Natural killer cell (primary cell): ENCODE data around the gene CLNK. TPM values are rescaled to one million over a fixed set of nuclear protein-coding genes. Genes with fewer than 3 reads are reported as not detected.

Source experiments
- ATAC-seq, 3 donors: fragments of 150-1000 bp in 2 of 3; fragments of 200-7000 bp in 1 of 3; cut with Tn5 transposase; 1 replicate in 1 of 3; 2 replicates in 2 of 3; pipeline ENCODE4 v1.10.0; 2021; ENCODE audit warnings: mild to moderate bottlenecking in 2 of 3, moderate library complexity in 2 of 3
- DNase-seq, 2 donors: peaks; one replicate each; pipeline versions ENCODE4 v3.0.0 to v3.0.0-alpha.2; 2013 to 2021; ENCODE audit warnings: mixed read lengths in 1 of 2
- H3K27ac ChIP-seq: one replicate; pipeline ENCODE4 v1.5.1; 2013; ENCODE audit warnings: mild to moderate bottlenecking, low read length
- H3K27me3 ChIP-seq: one replicate; pipeline ENCODE4 v1.6.1; 2013; ENCODE audit warnings: low read length; ENCODE audit not compliant: control insufficient read depth, insufficient read depth
- H3K36me3 ChIP-seq: one replicate; pipeline ENCODE4 v1.6.1; 2013; ENCODE audit warnings: low read length; ENCODE audit not compliant: control insufficient read depth, insufficient read depth
- H3K4me1 ChIP-seq: one replicate; pipeline ENCODE4 v1.6.1; 2013; ENCODE audit warnings: low read length; ENCODE audit not compliant: control insufficient read depth, insufficient read depth
- H3K4me3 ChIP-seq: one replicate; pipeline ENCODE4 v1.5.1; 2013; ENCODE audit warnings: low read length
- H3K9me3 ChIP-seq: one replicate; pipeline ENCODE4 v1.6.1; 2013; ENCODE audit warnings: low read length; ENCODE audit not compliant: control insufficient read depth, insufficient read depth
- H3K27ac Mint-ChIP-seq, 2 donors: one replicate each; pipeline ENCODE4 v1.8.0; 2022; ENCODE audit warnings: mild to moderate bottlenecking in 2 of 2, mixed read lengths in 2 of 2, moderate library complexity in 1 of 2
- H3K27me3 Mint-ChIP-seq, 2 donors: one replicate each; pipeline ENCODE4 v1.8.0; 2022; ENCODE audit warnings: low read depth in 2 of 2, mixed read lengths in 2 of 2
- H3K36me3 Mint-ChIP-seq: one replicate; pipeline ENCODE4 v1.8.0; 2022; ENCODE audit warnings: mixed read lengths
- H3K4me1 Mint-ChIP-seq, 2 donors: one replicate each; pipeline ENCODE4 v1.8.0; 2022; ENCODE audit warnings: mixed read lengths in 2 of 2
- H3K4me3 Mint-ChIP-seq: one replicate; pipeline ENCODE4 v1.8.0; 2022; ENCODE audit warnings: mild to moderate bottlenecking, moderate library complexity, mixed read lengths
- H3K9me3 Mint-ChIP-seq, 2 donors: one replicate each; pipeline ENCODE4 v1.8.0; 2022; ENCODE audit warnings: mixed read lengths in 2 of 2
- WGBS: methylation state at CpG from one replicate; pipeline ENCODE4 v1.1.7; 2013; ENCODE audit warnings: missing lambda C conversion rate; ENCODE audit not compliant: insufficient coverage; 5-methylcytosine and 5-hydroxymethylcytosine counted together
- intact Hi-C: fragments of 100-400 bp; cut with micrococcal nuclease; formaldehyde crosslinking; loops from one replicate; pipeline ENCODE4 v1.14.2; 2022
- total RNA-seq, 4 donors: library from RNA; stranded (reverse); fragments of 120-200 nt in 1 of 4; gene quantifications; one replicate each; pipeline versions ENCODE4 v1.2.3 to v1.2.4, GENCODE V29; 2013 to 2022
- TF ChIP-seq, protein P1 (sequence below): fragments of 200-600 bp; IDR thresholded peaks from one replicate; pipeline ENCODE4 v1.8.0; 2022; ENCODE audit warnings: antibody characterized with exemption

CLNK gene
- total RNA-seq, 3 donors from 2014 or later (not counting 1 experiment from before 2014, with no cell fraction given): 1.00 to 1.1 (median 1.0) TPM

DNA sequence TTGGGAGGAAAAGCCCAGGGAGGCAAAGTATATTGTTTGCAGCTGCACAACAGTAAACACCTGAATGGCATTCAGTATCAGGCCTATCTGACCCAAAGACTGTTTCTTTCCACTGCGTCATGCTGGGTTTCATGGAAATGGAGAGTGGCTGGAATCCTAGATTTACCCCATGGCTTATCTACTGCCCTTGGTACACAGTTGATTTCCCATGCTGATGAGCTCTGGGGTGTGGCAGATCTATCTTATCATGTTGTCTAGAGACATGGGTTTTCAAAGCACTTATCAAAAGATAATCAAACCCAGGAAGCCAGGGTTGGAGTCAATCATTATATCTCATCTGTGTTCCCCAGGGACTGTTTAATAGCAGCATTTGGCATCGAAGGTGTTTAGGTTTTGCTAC lies 72.1 kb downstream of the CLNK start:
- intact Hi-C loops: no loop called here
- Mint-ChIP-seq H3K4me1 (no peaks in the 10 kb centered on the region), H3K27ac (no peak overlapping the region), H3K27me3 (peaks cover 0 to 3% of the 10 kb centered on the region in 2 donors), H3K36me3 (no peaks in the 10 kb centered on the region), H3K4me3 (no peak overlapping the region), H3K9me3 (no peaks in the 10 kb centered on the region)
- ATAC-seq (no peak), DNase-seq (no peak)
- no peaks in the 10 kb centered on the region for H3K9me3 ChIP-seq
- TF ChIP-seq, protein P1, sequence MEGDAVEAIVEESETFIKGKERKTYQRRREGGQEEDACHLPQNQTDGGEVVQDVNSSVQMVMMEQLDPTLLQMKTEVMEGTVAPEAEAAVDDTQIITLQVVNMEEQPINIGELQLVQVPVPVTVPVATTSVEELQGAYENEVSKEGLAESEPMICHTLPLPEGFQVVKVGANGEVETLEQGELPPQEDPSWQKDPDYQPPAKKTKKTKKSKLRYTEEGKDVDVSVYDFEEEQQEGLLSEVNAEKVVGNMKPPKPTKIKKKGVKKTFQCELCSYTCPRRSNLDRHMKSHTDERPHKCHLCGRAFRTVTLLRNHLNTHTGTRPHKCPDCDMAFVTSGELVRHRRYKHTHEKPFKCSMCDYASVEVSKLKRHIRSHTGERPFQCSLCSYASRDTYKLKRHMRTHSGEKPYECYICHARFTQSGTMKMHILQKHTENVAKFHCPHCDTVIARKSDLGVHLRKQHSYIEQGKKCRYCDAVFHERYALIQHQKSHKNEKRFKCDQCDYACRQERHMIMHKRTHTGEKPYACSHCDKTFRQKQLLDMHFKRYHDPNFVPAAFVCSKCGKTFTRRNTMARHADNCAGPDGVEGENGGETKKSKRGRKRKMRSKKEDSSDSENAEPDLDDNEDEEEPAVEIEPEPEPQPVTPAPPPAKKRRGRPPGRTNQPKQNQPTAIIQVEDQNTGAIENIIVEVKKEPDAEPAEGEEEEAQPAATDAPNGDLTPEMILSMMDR: no peak
- no peaks in the 10 kb centered on the region for H3K27me3 ChIP-seq
- 95% methylated on average over 2 of the region's 2 CpGs for WGBS
- no peaks in the 10 kb centered on the region for H3K4me1 ChIP-seq
- no peak overlapping the region for H3K27ac ChIP-seq
- H3K36me3 ChIP-seq: no peaks in the 10 kb centered on the region
- H3K4me3 ChIP-seq: no peak overlapping the region

DNA sequence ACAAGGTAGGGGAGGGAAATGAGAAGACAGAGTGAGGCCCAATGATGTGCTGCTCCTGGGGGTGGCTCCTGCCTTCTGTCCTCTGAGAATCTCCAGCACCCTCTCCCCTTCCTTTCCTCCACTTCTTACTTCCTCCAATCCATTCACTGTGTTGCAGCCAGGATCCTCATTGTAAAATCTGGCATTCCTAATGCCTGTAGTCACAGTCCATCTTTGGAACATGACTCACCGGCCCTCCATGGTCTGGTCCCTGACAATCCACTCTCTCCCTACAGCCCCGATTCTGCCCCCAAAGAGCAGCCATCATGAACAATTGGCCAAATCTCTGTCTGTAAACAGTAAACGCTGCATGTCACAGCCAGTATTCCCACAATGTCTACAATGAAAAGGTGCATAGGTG lies 72.9 kb downstream of the CLNK start:
- intact Hi-C loops: no loop called here
- Mint-ChIP-seq H3K36me3 (no peaks in the 10 kb centered on the region), H3K4me1 (no peaks in the 10 kb centered on the region), H3K27ac (no peak overlapping the region), H3K27me3 (no peaks in the 10 kb centered on the region), H3K4me3 (no peak overlapping the region), H3K9me3 (no peaks in the 10 kb centered on the region)
- H3K27ac ChIP-seq: no peak overlapping the region
- 64% methylated on average over 3 of the region's 3 CpGs for WGBS
- ATAC-seq: no peak
- DNase-seq: no peak
- H3K36me3 ChIP-seq: no peaks in the 10 kb centered on the region
- no peak overlapping the region for H3K4me3 ChIP-seq
- TF ChIP-seq, protein P1: no peak
- H3K4me1 ChIP-seq: no peaks in the 10 kb centered on the region
- no peaks in the 10 kb centered on the region for H3K27me3 ChIP-seq
- H3K9me3 ChIP-seq: no peaks in the 10 kb centered on the region

DNA sequence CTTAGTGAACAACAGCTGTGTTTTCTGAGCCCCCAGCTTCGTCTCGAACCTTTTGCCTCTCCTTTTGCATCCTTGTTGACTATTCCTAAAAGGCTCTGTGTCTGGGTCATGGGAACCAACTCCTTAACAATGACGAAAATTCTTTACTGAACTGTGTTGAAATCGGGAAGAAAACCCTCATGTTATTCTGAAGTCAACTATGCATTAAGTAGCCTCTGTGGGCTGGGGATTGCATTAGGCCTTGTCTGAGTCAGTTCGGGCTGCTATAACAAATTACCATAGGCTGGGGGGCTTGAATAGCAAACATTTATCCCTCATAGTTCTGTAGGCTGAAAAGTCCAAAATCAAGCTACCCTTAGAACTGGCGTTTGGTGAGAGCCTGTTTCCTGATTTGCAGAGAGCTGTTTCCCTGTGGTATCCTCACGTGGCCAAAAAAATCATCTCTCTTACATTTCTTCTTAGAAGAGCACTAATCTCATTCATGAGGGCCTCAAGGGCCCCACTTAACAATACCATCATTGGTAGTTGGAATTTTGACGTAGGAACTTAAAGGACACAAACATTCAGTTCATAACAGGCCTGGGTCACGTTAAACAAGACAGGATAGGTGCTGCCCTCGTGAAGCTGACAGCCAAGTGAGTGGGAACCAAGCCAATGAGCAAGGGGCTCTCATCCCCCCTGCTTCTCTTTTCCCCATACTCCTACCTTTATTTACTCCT lies 75.9 kb downstream of the CLNK start:
- Histone ChIP-seq H3K4me3 (no peak overlapping the region), H3K27ac (no peak overlapping the region), H3K27me3 (no peaks in the 10 kb centered on the region), H3K9me3 (no peaks in the 10 kb centered on the region), H3K36me3 (no peaks in the 10 kb centered on the region), H3K4me1 (no peaks in the 10 kb centered on the region)
- H3K27me3 Mint-ChIP-seq: peaks cover 0 to 1% of the 10 kb centered on the region in 2 donors
- H3K4me1 Mint-ChIP-seq: no peaks in the 10 kb centered on the region
- no peak for DNase-seq
- TF ChIP-seq, protein P1: no peak
- no peaks in the 10 kb centered on the region for H3K36me3 Mint-ChIP-seq
- no peak overlapping the region for H3K27ac Mint-ChIP-seq
- no peak overlapping the region for H3K4me3 Mint-ChIP-seq
- no peak for ATAC-seq
- 82% methylated on average over 10 of the region's 10 CpGs for WGBS
- intact Hi-C loops: no loop called here
- no peaks in the 10 kb centered on the region for H3K9me3 Mint-ChIP-seq

DNA sequence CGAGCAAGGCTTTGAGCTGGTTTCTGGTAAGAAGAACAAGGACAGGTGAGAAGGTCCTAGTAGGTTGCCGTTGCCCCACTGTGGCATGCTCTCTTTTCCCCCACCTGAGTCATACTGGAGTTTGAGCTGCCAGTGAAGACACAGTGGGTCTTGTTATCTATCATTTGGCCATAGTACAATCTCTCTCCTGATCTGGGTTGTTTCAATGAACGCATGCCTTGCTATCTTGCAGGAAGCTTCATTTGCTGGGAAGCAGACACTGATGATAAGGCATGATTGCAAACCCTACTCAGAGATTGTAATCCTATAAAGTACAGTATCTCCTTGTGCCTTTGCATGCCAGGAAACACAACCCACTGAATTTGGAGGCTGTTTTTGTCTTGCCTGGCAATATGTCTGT lies 77.4 kb downstream of the CLNK start:
- DNase-seq (no peak), ATAC-seq (no peak)
- intact Hi-C loops: no loop called here
- TF ChIP-seq, protein P1: no peak
- 88% methylated on average over 3 of the region's 3 CpGs for WGBS
- Mint-ChIP-seq H3K4me1 (no peaks in the 10 kb centered on the region), H3K36me3 (no peaks in the 10 kb centered on the region), H3K4me3 (no peak overlapping the region), H3K27me3 (peaks cover 0 to 7% of the 10 kb centered on the region in 2 donors), H3K9me3 (no peaks in the 10 kb centered on the region), H3K27ac (no peak overlapping the region)
- Histone ChIP-seq H3K4me3 (no peak overlapping the region), H3K27me3 (no peaks in the 10 kb centered on the region), H3K4me1 (no peaks in the 10 kb centered on the region), H3K27ac (no peak overlapping the region), H3K9me3 (no peaks in the 10 kb centered on the region), H3K36me3 (no peaks in the 10 kb centered on the region)
